ENCODE measurements around the gene ZMAT5.

GRCh38 chr22:29732883-29733282, 33.9 kb downstream of the ZMAT5 start:
- TF ChIP-seq TEAD4 (IDR thresholded peaks at IDR 0.05) = no peak
- no peak for TF ChIP-seq REST (IDR thresholded peaks at IDR 0.05; ENCODE audit: low read depth)
- TF ChIP-seq EP300 (IDR thresholded peaks at IDR 0.05; ENCODE audit: borderline replicate concordance) = no peak
- no peak for TF ChIP-seq CREB1 (IDR thresholded peaks at IDR 0.05; ENCODE audit: low read depth)
- no peak for TF ChIP-seq TAF1 (IDR thresholded peaks at IDR 0.05; ENCODE audit: low read depth)
- no peak for TF ChIP-seq ZBTB7A (IDR thresholded peaks at IDR 0.05; ENCODE audit: low read depth)
- no peak for TF ChIP-seq YY1 (IDR thresholded peaks at IDR 0.05; ENCODE audit: low read depth)
- TF ChIP-seq MAX (IDR thresholded peaks at IDR 0.05) = no peak
- TF ChIP-seq RAD21 (IDR thresholded peaks at IDR 0.05; ENCODE audit: low read depth) = no peak
- TF ChIP-seq TCF12 (IDR thresholded peaks at IDR 0.05; ENCODE audit: low read depth) = no peak
- TF ChIP-seq NFIC (IDR thresholded peaks at IDR 0.05) = no peak
- TF ChIP-seq FOXM1 (IDR thresholded peaks at IDR 0.05; ENCODE audit: borderline replicate concordance, low read depth) = no peak
- TF ChIP-seq, protein P1, sequence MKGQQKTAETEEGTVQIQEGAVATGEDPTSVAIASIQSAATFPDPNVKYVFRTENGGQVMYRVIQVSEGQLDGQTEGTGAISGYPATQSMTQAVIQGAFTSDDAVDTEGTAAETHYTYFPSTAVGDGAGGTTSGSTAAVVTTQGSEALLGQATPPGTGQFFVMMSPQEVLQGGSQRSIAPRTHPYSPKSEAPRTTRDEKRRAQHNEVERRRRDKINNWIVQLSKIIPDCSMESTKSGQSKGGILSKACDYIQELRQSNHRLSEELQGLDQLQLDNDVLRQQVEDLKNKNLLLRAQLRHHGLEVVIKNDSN (IDR thresholded peaks at IDR 0.05) = no peak
